Vagina (tissue), 2 donors: ENCODE data around the gene SVOP.

Experiments
- CTCF ChIP-seq, 3 experiments: fragments of 450-650 bp in 2 of 3; fragments of 200-600 bp in 1 of 3; sonication (generic) in 1 of 3; IDR thresholded peaks; one replicate each; pipeline ENCODE4 v1.5.1; 2017 to 2019; ENCODE audit warnings: antibody characterized with exemption in 3 of 3, mild to moderate bottlenecking in 2 of 3, moderate library complexity in 2 of 3
- POLR2A ChIP-seq, 2 donors: fragments of 450-650 bp; IDR thresholded peaks; one replicate each; pipeline ENCODE4 v1.6.1; 2017; ENCODE audit warnings: antibody characterized with exemption in 2 of 2, mild to moderate bottlenecking in 2 of 2, moderate library complexity in 2 of 2
- POLR2AphosphoS5 ChIP-seq, 2 donors: sonication (generic); formaldehyde crosslinking; IDR thresholded peaks; one replicate each; pipeline ENCODE4 v1.9.0; 2017; ENCODE audit warnings: antibody characterized with exemption in 2 of 2, mild to moderate bottlenecking in 2 of 2, low read depth in 1 of 2; ENCODE audit not compliant: insufficient read depth in 1 of 2

- TF ChIP-seq CTCF (IDR thresholded peaks at IDR 0.05) (no peak), POLR2A (IDR thresholded peaks at IDR 0.05) (no peak), POLR2AphosphoS5 (IDR thresholded peaks at IDR 0.05; ENCODE audit: insufficient read depth in 1 of 2, low read depth in 1 of 2) (no peak)
Measured at GRCh38 chr12:108959748-108960655, 60.9 kb downstream of the SVOP start.
